Measurements from ENCODE around the gene KRT4.

The KRT4 gene

GRCh38 chr12:52788876-52789636 is 24.9 kb downstream of the KRT4 start:
- no peaks in the 10 kb centered on the region for H3K36me3 Mint-ChIP-seq (ENCODE audit: low read depth)
- no peaks in the 10 kb centered on the region for H3K9me3 Mint-ChIP-seq
- H3K4me3 Mint-ChIP-seq = no peak overlapping the region
- TF ChIP-seq CTCF (IDR thresholded peaks at IDR 0.05; ENCODE audit: unreplicated experiment in 3 of 3) = no peak
- no peaks in the 10 kb centered on the region for H3K4me1 Mint-ChIP-seq
- peaks cover 56% of the 10 kb centered on the region for H3K27me3 Mint-ChIP-seq (ENCODE audit: low read depth)
- no peak overlapping the region for H3K27ac Mint-ChIP-seq

- TF ChIP-seq CTCF (IDR thresholded peaks at IDR 0.05; ENCODE audit: unreplicated experiment in 3 of 3) = no peak
- H3K4me1 Mint-ChIP-seq = no peaks in the 10 kb centered on the region
- H3K36me3 Mint-ChIP-seq (ENCODE audit: low read depth) = no peaks in the 10 kb centered on the region
- no peak overlapping the region for H3K27ac Mint-ChIP-seq
- no peak overlapping the region for H3K4me3 Mint-ChIP-seq
- H3K9me3 Mint-ChIP-seq = no peaks in the 10 kb centered on the region
- peaks cover 58% of the 10 kb centered on the region for H3K27me3 Mint-ChIP-seq (ENCODE audit: low read depth)
Measured at GRCh38 chr12:52788192-52788875, 25.6 kb downstream of the KRT4 start.

- Mint-ChIP-seq H3K4me1 (no peaks in the 10 kb centered on the region), H3K4me3 (no peak overlapping the region), H3K9me3 (no peaks in the 10 kb centered on the region), H3K27ac (no peak overlapping the region), H3K27me3 (ENCODE audit: low read depth) (peaks cover 56% of the 10 kb centered on the region), H3K36me3 (ENCODE audit: low read depth) (no peaks in the 10 kb centered on the region)
- no peak for TF ChIP-seq CTCF (IDR thresholded peaks at IDR 0.05; ENCODE audit: unreplicated experiment in 3 of 3)
Measured at GRCh38 chr12:52787324-52788191, 26.4 kb downstream of the KRT4 start.

GRCh38 chr12:52784909-52785308 is 29.0 kb downstream of the KRT4 start:
- no peaks in the 10 kb centered on the region for H3K36me3 Mint-ChIP-seq (ENCODE audit: low read depth)

More at GRCh38 chr12:52784909-52785308, 29.0 kb downstream of the KRT4 start:
- Mint-ChIP-seq H3K27ac (no peak overlapping the region), H3K4me1 (no peaks in the 10 kb centered on the region), H3K9me3 (no peaks in the 10 kb centered on the region), H3K27me3 (ENCODE audit: low read depth) (peaks cover 54% of the 10 kb centered on the region), H3K4me3 (no peak overlapping the region)
- no peak for TF ChIP-seq CTCF (IDR thresholded peaks at IDR 0.05; ENCODE audit: unreplicated experiment in 3 of 3)
